ENCODE results near the gene FBXL12.
"Not testable (repeated sequence)": the region's sequence is repeated elsewhere in the genome, so short reads cannot be mapped to it uniquely, and the experiment has no call there.

FBXL12 gene

DNA sequence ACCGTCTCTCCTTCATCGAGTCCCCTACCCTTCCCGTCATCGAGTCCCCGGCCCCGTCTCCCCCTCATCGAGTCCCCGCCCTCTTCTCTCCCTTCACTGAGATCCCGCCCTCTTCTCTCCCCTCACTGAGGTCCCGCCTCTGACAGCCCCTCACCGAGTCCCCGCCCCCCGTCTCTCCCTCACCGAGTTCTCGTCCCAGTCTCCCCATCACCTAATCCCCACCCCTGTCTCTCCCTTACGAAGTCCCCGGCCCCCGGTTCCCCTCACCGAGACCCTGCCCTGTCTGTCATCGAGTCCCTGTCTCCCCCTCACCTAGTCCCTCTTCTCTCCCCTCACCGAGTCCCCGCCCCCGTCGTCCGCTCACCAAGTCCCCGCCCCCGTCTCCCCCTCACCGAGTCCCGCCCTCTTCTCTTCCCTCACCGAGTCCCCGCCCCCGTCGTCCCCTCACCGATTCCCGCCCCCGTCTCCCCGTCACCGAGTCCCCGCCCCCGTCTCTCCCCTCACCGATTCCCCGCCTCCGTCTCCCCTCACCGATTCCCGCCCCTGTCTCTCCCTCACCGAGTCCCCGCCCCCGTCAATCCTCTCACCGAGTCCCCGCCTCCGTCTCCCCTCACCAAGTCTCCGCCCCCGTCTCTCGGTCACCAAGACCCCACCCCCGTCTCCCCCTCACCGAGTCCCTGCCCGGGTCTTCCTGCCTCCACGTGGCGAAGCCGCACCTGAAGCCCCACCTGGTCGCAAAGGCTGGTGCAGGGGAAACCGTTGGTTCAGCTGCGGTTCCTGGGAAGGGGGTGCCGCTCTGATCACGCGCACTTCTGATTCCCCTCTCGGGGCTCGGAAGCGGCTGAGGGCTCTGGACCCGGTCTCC, 26.4 kb downstream of the FBXL12 start:
- Mint-ChIP-seq H3K9me3 (peaks cover 2% of the 10 kb centered on the region), H3K36me3 (no peaks in the 10 kb centered on the region), H3K27me3 (no peaks in the 10 kb centered on the region), H3K4me3 (peak overlapping the region; percentile 96), H3K4me1 (peaks cover 19% of the 10 kb centered on the region), H3K27ac (peak overlapping the region; percentile 98)
- peak; percentile 54 for ATAC-seq (ENCODE audit: low read depth)
- peak; percentile 86 to 93 for DNase-seq (ENCODE audit: low spot score in 2 of 2)

DNA sequence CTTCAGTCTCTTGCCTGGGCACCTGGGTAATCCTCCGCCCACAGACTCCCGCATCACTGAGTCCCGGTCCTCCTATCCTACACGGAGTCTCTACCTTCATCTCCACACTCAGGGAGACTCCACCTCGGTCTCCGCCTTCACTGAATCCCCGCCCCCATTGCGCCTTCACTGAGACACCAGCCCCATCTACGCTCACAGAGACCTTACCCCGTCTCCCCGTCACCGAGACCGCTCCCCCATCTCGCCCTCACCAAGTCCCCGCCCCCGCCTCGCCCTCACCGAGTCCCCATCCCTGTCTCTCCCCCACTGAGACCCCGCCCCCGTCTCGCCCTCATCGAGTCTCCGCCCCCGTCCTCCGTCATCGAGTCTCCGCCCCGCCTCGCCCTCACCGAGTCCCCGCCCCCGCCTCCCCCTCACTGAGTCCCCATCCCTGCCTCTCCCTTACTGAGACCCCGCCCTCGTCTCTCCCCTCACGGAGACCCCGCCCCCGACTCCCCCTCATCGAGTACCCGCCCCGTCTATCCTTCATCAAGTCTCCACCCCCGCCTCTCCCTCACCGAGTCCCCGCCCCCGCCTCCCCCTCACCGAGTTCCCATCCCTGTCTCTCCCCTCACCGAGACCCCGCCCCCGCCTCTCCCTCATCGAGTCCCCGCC, 27.2 kb downstream of the FBXL12 start:
- H3K27me3 Mint-ChIP-seq: no peaks in the 10 kb centered on the region
- peak overlapping the region; percentile 98 for H3K27ac Mint-ChIP-seq
- H3K9me3 Mint-ChIP-seq: peaks cover 2% of the 10 kb centered on the region
- DNase-seq (ENCODE audit: low spot score in 2 of 2) (peak; percentile 73 to 82), ATAC-seq (ENCODE audit: low read depth) (peak; percentile 33)
- no peaks in the 10 kb centered on the region for H3K36me3 Mint-ChIP-seq
- H3K4me3 Mint-ChIP-seq: peak overlapping the region; percentile 96
- H3K4me1 Mint-ChIP-seq: peaks cover 19% of the 10 kb centered on the region

DNA sequence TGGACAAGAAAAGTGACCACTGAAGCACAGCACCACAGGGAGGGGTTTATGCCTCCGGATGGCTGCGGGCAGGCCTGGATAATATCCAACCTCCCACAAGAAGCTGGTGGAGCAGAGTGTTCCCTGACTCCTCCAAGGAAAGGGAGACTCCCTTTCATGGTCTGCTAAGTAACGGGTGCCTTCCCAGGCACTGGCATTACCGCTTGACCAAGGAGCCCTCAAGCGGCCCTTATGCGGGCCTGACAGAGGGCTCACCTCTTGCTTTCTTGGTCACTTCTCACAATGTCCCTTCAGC, 27.9 kb downstream of the FBXL12 start:
- H3K4me1 Mint-ChIP-seq: peaks cover 19% of the 10 kb centered on the region
- not testable (repeated sequence) for H3K36me3 Mint-ChIP-seq; H3K27ac Mint-ChIP-seq; ATAC-seq (ENCODE audit: low read depth); H3K9me3 Mint-ChIP-seq; H3K27me3 Mint-ChIP-seq; DNase-seq (ENCODE audit: low spot score in 2 of 2); H3K4me3 Mint-ChIP-seq

DNA sequence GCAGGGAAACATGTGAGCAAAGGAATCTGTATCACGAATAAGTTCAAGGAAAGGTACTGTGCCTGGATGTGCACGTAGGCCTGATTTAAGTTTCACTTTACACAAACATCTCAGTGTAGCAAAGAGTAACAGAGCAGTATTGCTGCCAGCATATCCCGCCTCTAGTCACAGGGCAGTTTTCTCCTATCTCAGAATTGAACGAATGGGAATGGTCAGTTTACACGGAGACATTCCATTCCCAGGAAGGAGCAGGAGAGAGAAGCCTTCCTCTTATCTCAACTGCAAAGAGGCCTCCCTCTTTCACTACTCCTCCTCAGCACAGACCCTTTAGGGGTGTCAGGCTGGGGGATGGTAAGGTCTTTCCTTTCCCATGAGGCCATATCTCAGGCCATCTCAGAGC, 29.3 kb downstream of the FBXL12 start:
- ATAC-seq (ENCODE audit: low read depth); H3K27me3 Mint-ChIP-seq; H3K4me3 Mint-ChIP-seq; H3K27ac Mint-ChIP-seq; DNase-seq (ENCODE audit: low spot score in 2 of 2); H3K36me3 Mint-ChIP-seq; H3K9me3 Mint-ChIP-seq: not testable (repeated sequence)
- H3K4me1 Mint-ChIP-seq: peaks cover 24% of the 10 kb centered on the region

DNA sequence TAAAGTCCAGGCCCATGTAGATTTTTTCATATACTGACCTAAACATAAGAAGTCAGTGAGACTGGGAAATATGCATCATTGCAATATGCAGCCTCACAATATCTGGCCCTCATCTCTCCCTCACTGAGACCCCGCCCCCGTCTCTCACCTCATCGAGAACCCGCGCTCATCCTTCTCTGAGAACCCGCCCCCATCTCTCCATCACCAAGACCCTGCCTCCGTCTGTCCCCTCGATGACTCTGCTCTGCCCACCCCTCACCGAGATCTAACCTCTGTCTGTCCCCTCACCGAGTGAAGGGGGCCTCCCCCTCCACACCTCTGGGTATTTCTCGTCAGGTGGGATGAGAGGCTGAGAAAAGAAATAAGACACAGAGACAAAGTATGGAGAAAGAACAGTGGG, 29.8 kb downstream of the FBXL12 start:
- no peaks in the 10 kb centered on the region for H3K27me3 Mint-ChIP-seq

DNA sequence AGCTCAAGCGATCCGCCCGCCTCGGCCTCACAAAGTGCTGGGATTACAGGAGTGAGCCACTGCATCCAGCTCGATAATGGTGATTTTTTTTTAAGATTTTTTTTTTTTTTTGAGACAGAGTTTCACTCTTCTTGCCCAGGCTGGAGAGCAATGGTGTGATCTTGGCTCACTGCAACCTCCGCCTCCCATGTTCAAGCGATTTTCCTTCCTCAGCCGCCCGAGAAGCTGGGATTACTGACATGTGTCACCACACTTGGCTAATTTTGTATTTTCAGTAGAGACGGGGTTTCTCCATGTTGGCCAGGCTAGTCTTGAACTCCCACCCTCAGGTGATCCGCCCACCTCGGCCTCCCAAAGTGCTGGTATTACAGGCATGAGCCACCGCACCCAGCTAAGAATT, 30.3 kb downstream of the FBXL12 start:
- H3K27ac Mint-ChIP-seq; H3K4me3 Mint-ChIP-seq; ATAC-seq (ENCODE audit: low read depth); H3K27me3 Mint-ChIP-seq; H3K36me3 Mint-ChIP-seq; H3K9me3 Mint-ChIP-seq; DNase-seq (ENCODE audit: low spot score in 2 of 2): not testable (repeated sequence)
- peaks cover 24% of the 10 kb centered on the region for H3K4me1 Mint-ChIP-seq

More for the DNA sequence above, 29.8 kb downstream of the FBXL12 start:
- ATAC-seq (ENCODE audit: low read depth) (no peak), DNase-seq (ENCODE audit: low spot score in 2 of 2) (no peak)
- Mint-ChIP-seq H3K4me3 (peak overlapping the region; percentile 3), H3K4me1 (peaks cover 24% of the 10 kb centered on the region), H3K9me3 (peaks cover 2% of the 10 kb centered on the region), H3K36me3 (no peaks in the 10 kb centered on the region), H3K27ac (no peak overlapping the region)

DNA sequence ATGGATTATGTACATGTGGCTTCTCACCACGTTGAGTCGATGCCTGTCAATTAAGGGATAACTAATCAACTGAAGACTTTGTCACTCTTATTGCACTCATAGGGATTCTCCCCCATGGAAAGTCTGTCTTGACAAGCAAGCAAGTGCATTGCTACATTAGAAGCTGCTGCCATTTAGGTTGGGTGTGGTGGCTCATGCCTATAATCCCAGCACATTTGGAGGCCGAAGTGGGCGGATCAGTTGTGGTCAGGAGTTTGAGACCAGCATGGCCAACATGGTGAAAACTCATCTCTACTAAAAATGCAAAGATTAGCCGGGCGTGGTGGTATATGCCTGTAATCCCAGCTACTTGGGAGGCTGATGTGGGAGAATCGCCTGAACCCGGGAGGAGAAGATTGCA, 32.1 kb downstream of the FBXL12 start:
- peaks cover 5% of the 10 kb centered on the region for H3K36me3 Mint-ChIP-seq
- no peak overlapping the region for H3K27ac Mint-ChIP-seq
- H3K27me3 Mint-ChIP-seq: no peaks in the 10 kb centered on the region
- DNase-seq (ENCODE audit: low spot score in 2 of 2): no peak
- H3K4me3 Mint-ChIP-seq: peak overlapping the region; percentile 82
- peaks cover 16% of the 10 kb centered on the region for H3K4me1 Mint-ChIP-seq
- peaks cover 2% of the 10 kb centered on the region for H3K9me3 Mint-ChIP-seq
- ATAC-seq (ENCODE audit: low read depth): no peak

DNA sequence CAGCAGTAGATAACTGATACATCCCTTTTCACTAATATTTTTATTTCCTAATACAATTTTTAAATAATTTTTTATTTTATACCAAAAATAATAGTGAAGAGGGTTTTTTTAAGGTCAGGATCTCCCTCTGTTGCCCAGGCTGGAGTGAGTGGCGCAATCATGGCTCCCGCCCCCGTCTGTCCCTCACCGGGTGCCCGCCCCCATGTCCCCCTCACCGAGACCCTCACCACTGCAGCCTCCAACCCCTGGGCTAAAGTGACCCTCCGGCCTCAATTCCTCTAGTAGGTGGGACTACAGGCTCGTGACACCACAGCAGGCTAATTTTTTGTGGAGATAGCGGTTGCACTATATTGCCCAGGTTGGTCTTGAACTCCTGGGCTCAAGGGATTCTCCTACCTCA, 32.5 kb downstream of the FBXL12 start:
- Mint-ChIP-seq H3K27ac (peak overlapping the region; percentile 93), H3K9me3 (peaks cover 2% of the 10 kb centered on the region), H3K27me3 (no peaks in the 10 kb centered on the region), H3K4me1 (peaks cover 13% of the 10 kb centered on the region), H3K36me3 (peaks cover 5% of the 10 kb centered on the region), H3K4me3 (peak overlapping the region; percentile 89)
- DNase-seq (ENCODE audit: low spot score in 2 of 2) (no peak), ATAC-seq (ENCODE audit: low read depth) (no peak)

DNA sequence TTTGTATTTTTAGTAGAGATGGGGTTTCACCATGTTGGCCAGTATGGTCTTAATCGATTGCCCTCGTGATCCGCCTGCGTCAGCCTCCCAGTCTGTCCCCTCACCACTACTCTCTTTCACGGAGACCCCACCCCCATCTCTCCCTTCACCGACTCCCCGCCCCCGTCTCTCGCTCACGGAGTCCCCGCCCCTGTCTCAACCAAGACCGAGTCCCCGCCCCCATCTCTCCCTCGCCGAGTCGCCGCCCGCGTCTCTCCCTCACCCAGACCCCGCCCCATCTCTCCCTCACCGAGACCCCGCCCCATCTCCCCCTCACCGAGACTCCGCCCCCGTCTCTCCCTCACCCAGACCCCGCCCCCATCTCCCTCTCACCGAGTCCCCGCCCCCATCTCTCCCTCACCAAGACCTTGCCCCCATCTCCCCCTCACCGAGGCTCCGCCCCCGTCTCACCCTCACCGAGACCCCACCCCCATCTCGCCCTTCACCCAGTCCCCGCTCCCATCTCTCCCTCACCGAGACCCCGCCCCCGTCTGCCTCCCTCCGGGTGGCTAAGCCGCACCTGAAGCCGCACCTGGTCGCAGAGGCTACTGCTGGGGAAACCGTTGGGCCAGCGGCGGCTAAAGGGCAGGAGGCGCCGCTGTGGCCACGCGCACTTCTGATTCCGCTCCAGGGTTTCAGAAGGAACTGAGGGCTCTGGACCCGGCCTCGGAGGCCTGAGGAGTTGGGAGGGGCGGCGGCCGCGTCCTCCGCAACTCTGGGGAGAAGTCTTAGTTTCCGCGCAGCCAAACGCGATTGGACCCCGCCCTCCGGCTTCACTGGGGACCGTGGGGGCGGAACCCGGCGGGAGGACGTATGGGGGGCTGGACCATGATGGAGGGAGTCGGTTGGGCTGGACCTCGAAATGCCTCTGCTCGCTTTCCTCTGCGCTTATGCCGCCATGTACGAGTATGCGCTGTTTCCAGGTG, 33.2 kb downstream of the FBXL12 start:
- peak overlapping the region; percentile 93 for H3K27ac Mint-ChIP-seq
- ATAC-seq (ENCODE audit: low read depth) (peak; percentile 80), DNase-seq (ENCODE audit: low spot score in 2 of 2) (peak; percentile 89 to 90)
- no peaks in the 10 kb centered on the region for H3K27me3 Mint-ChIP-seq
- H3K36me3 Mint-ChIP-seq: peaks cover 9% of the 10 kb centered on the region
- H3K9me3 Mint-ChIP-seq: peaks cover 2% of the 10 kb centered on the region
- H3K4me3 Mint-ChIP-seq: peak overlapping the region; percentile 89
- peaks cover 13% of the 10 kb centered on the region for H3K4me1 Mint-ChIP-seq

DNA sequence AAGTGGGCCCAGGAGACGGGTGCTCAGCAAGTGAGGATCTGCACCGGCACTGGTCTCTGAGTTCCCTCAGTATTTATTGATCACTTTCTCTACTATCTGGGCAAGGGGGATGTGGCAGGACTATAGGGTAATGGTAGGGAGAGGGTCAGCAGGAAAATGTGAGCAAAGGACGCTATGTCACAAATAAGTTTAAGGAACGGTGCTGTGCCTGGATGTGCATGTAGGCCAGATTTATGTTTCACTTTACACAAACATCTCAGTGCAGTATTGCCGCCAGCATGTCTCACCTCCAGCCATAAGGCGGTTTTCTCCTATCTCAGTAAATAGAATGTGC, 34.7 kb downstream of the FBXL12 start:
- not testable (repeated sequence) for H3K36me3 Mint-ChIP-seq; ATAC-seq (ENCODE audit: low read depth)
- peak overlapping the region; percentile 49 for H3K4me3 Mint-ChIP-seq

DNA sequence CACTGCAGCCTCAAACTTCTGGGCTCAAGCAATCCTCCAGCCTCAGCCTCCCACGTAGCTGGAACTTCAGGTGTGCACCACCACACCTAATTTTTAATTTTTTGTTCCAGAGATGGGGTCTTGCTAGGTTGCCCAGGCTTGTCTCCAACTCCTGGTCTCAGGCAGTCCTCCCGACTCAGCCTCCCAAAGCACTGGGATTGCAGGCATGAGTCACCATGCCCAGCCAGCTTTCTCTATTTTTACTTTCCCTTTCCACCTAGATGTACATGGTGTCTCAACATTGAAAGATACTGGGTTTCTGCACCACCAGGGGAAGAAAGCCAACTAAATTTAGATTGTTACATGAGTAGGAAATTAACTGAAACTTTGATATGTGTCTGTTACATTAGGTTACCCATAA, 36.5 kb downstream of the FBXL12 start:
- Mint-ChIP-seq H3K36me3 (peaks cover 14% of the 10 kb centered on the region), H3K4me3 (no peak overlapping the region), H3K9me3 (peaks cover 3% of the 10 kb centered on the region), H3K4me1 (peaks cover 8% of the 10 kb centered on the region), H3K27me3 (no peaks in the 10 kb centered on the region), H3K27ac (no peak overlapping the region)
- DNase-seq (ENCODE audit: low spot score in 2 of 2): no peak
- ATAC-seq (ENCODE audit: low read depth): no peak

More for the DNA sequence above, 34.7 kb downstream of the FBXL12 start:
- H3K27me3 Mint-ChIP-seq; DNase-seq (ENCODE audit: low spot score in 2 of 2); H3K27ac Mint-ChIP-seq; H3K9me3 Mint-ChIP-seq; H3K4me1 Mint-ChIP-seq: not testable (repeated sequence)

DNA sequence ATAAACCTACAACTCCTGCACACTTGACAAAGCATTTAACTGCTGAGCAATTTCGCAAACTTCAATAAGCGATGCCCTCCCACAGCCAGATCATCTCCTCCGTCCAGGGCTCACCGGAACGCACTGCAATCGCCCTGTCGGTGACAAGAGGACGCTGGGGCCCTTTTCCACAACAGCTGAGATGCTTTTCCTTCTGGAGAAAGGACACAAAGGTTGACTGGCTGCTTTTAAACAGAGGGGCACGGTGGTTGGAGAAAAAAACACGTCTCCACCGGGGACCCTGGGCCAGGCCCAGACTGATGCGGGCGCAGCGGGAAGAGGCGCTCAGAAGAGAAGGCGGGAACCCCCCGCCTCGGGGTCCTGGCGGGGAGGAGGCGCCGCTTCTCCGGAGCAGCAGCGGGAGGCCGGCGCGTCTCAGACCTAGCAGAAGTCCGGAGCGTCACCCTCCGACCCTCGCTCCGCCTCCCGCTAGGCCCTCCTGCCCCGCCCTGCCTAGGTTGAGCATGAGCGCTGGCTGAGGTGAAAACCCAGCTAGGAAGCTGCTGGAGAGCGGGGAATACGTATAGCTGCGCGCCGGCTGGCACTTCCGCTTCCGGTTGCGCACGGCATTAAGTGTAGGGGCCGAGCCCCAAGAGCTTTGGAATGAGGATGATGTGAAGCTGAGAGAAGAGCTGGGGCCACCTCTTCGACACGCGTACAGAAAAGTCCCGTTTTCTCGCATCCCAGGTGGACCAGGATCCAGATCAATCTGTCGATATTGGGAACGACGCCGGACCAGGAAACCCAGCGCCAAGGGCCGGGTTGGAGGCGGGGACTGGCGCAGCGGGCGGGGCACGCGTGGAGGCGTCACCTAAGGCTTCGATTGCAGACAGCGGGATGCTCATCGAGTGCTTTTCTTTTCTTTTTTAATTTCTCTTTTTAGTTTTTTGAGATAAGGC, 50.4 kb downstream of the FBXL12 start, which contains the start of gene ZNF846:
Gene ZNF846 (minus strand): TSS at position 564 of the 938 bp plus-strand sequence. CDS start 3,788 bp downstream, outside the sequence.
- Mint-ChIP-seq H3K27me3 (no peaks in the 10 kb centered on the region), H3K4me1 (no peaks in the 10 kb centered on the region)

More for the DNA sequence above, 50.4 kb downstream of the FBXL12 start, which contains the start of gene ZNF846:
- DNase-seq (ENCODE audit: low spot score in 2 of 2) (peak; percentile 88 to 91), ATAC-seq (ENCODE audit: low read depth) (peak; percentile 92)
- Mint-ChIP-seq H3K4me3 (peak within 1 kb of the TSS; percentile 97), H3K27ac (peak within 1 kb of the TSS; percentile 94), H3K36me3 (peaks cover 15% of the 10 kb centered on the region), H3K9me3 (peaks cover 7% of the 10 kb centered on the region)

All from memory B cell (primary cell).